NCI-H2227 treated with DMSO at 0.1 percent for 48 hours (cell line): ENCODE measurements around the gene ZNF133.
"Not testable (repeated sequence)": the region's sequence is repeated elsewhere in the genome, so short reads cannot be mapped to it uniquely, and the experiment has no call there.

Experiments
- DNase-seq: peaks from one replicate; lab custom pipeline; 2025; lab: John Stamatoyannopoulos, UW

Gene ZNF133

GRCh38 chr20:18287915-18288748, at the start of gene ZNF133:
Gene ZNF133 (plus strand): TSS chr20:18288527. CDS start chr20:18305687, 17,160 bp downstream.
- DNase-seq, result peak; percentile 96

DNA sequence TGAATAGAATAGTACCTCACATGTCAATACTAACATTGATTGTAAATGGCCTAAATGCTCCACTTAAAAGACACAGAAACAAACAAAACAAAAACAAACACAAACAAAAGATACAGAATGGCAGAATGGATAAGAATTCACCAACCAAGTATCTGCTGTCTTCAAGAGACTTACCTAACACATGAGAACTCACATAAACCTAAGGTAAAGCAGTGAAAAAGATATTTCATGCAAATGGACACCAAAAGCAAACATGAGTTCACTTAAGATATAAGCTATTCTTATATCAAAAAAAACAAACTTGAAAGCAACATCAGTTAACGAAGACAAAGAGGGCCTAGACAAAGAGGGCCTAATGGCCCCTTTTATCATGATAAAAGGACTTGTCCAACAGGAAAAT, 47.3 kb upstream of the ZNF133 start:
- DNase-seq, result no peak

- DNase-seq, result no peak
These were observed 44.5 kb upstream of the ZNF133 start for GRCh38 chr20:18243802-18244201.

GRCh38 chr20:18248545-18248944, 39.8 kb upstream of the ZNF133 start:
- not testable (repeated sequence) for DNase-seq

GRCh38 chr20:18250217-18250616, 38.1 kb upstream of the ZNF133 start:
- no peak for DNase-seq

DNA sequence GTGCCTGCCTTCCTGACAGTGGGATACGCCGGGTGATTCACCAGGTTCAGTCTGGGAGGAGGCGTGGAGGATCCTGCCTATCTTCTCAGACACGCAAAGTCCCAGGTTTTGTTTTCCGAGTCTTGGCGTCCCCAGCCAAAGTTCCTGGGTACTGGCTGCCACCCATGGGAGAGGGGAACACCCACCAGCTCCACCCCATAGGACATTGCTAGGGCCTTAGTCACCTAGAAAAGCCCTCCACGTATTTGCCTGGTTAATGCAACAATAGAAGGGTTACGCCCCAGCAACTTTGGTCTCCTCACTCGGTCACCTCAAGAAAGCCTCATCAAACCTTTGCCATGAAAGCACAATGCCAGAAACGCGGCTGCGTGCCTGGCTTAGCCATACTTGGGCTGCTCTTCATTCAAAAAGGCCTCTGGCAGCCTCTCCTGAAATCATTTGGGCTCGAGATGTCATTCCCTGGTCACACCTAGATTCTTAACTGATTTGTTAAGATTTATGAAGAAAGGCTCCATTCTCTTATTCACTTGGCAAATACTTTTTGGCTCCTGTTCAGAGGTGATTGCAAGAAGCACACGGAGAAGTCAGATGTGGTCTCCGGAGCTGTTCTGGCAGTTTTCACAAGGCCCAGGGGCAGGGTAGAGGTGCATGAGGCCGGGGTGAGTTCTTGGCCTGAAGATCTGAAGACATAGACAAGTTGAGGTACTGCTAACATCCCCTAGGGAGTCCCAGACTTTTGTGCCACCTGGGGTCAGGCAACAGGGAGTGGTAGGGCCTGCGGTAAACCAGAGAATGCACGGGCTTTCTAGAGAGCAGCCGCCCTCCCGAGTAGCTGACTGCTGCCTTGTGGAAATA, 35.5 kb upstream of the ZNF133 start:
- no peak for DNase-seq

- DNase-seq, result no peak
These were observed 33.7 kb upstream of the ZNF133 start for GRCh38 chr20:18254615-18255014.

DNA sequence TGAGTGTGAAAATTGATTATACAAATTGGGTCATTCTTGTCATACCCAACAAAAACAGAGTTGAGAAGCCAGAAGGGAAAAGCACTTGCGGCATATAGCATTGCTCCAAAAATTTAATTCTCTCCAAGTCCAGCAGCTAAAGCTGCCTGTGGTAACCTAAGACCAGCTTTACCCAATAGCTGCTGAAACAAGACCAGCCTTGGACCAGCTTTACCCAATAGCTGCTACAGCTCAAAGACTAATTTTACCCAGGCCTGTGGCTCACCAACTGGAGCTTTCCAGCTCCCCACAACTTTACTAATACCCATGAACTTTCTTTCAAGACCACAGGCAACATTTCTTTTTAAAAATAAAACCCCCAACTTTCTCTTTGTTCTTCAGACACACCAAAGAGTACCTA, 32.8 kb upstream of the ZNF133 start:
- DNase-seq, result no peak

- DNase-seq, result no peak
These were observed 31.8 kb upstream of the ZNF133 start for GRCh38 chr20:18256440-18257090.

GRCh38 chr20:18258126-18258860, 30.0 kb upstream of the ZNF133 start:
- no peak for DNase-seq

DNA sequence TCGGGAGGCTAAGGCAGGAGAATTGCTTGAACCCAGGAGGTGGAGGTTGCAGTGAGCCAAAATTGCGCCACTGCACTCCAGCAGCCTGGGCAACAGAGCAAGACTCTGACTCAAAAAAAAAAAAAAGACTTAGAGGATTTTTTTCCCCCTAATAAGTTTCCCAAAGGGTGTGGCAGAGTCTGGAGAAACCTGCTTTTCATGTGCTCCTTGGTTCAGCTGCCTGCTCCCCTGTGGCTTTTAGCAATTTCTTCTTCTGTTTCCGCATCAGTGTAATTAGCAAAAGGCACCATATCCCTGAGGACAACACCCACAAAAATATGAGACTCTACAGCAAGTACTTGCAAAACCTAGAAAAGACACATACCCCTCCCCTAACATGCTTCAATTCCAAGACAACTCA, 28.6 kb upstream of the ZNF133 start:
- DNase-seq, result no peak

DNA sequence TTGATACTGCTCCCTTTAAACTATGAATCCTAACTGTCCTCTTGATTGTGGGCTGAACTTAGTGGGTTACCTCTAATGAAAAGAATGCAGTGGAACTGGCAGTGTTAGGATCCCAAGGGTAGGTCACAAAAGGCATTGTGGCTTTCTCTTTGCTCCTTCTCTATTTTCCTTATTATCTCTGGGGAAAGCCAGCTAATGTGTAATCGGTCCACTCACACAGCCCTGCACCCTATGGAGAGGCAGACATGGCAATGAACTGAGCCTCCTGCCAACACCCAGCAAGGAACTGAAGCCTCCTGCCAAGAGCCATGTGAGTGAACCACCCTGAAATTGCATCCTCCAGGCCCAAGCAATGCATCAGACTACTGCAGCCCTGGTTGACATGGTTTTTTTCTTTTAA, 24.6 kb upstream of the ZNF133 start:
- DNase-seq, result no peak

DNA sequence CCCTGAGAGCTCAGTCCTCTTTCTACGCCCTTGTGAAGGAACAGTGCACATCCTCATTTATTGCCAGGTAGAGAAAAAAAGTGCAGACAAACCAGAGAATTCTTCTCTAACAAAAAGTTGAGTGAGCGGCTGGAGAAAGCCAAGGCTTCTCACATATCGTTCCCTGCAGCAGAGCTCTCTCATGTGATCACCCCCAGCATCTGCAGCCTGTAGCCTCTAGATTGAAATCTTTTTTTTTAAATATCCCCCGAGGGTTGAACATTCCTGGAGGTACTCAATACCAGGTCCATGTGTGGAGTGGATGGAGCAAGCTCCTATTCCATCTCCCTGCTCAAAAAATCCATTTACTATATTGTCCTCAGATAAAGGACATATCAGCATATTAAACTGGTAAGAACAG, 22.9 kb upstream of the ZNF133 start:
- DNase-seq, result no peak

DNA sequence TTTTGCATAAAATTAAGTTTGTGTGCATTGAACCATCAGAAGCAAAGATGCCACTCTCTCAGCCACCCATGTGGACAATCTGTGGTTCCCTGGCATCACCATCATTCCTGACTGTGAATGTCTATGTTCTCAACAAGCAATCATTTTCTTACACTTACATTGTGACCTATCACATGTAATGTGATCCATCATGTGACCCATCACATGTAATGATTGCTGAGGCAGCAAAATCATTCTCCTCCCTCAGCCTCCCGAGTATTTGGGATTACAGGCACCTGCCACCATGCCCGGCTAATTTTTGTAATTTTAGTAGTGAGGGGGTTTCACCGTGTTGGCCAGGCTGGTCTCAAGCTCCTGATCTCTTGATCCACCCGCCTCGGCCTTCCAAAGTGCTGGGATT, 22.0 kb upstream of the ZNF133 start:
- DNase-seq, result no peak

DNA sequence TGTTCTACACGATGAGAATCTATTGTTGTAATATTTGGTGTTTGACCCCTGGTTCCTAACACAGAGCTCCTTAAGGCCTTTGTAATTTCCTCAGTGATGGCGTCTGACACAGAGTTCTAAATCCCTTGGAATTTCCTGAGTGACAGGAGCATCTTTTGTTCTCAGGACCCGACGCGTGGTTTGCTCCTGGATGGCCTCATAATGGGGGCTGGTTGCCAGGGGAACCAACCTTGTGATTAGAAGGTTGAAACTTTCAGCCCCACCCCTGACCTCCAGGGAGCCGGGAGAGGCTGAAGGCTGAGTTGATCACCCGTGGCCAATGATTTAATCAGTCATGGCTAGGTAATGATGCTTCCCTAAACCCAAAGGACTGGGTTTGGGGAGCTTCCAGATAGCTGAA, 20.5 kb upstream of the ZNF133 start:
- no peak for DNase-seq

DNA sequence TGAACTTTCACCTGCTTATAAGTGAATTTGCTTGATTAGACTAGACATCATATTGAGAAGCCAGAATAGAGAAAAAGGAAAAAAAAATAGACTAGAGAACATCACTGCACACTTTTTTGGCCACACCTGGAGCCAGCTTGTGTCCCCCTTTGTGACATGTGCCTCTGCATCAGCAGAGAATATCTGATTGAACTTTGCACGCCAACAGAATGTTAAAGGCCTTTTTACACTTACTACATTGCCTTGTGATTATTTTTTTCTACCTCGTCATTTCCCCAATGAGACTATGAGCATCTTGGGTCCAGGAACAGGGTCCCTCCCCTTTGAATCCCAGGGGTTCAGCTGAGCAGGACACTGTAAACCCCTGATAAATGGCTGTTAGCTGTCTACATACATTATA, 17.2 kb upstream of the ZNF133 start:
- no peak for DNase-seq

- no peak for DNase-seq
These were observed 15.9 kb upstream of the ZNF133 start for GRCh38 chr20:18272451-18272850.

DNA sequence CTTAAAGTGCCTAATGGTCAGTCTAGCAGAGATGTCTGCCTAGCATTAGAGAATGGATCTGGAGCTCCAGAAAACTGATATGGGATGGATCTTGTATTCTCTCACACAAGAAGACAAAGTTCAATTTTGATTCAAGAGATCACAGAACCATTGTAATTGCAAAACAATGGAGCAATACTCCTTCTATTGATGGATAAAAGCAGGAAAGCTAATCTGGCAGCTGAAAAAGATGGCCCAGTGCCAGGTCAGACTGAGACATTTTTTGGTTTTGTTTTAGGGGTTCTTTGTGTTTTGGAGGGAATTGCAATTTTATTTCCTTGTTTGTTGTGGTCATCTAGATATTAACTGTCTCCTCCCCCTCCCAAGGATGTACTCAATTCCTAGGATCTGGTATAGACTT, 14.6 kb upstream of the ZNF133 start:
- DNase-seq, result no peak

- not testable (repeated sequence) for DNase-seq
These were observed 12.4 kb upstream of the ZNF133 start for GRCh38 chr20:18275960-18276359.

GRCh38 chr20:18276821-18277220, 11.5 kb upstream of the ZNF133 start:
- DNase-seq, result peak; percentile 75

DNA sequence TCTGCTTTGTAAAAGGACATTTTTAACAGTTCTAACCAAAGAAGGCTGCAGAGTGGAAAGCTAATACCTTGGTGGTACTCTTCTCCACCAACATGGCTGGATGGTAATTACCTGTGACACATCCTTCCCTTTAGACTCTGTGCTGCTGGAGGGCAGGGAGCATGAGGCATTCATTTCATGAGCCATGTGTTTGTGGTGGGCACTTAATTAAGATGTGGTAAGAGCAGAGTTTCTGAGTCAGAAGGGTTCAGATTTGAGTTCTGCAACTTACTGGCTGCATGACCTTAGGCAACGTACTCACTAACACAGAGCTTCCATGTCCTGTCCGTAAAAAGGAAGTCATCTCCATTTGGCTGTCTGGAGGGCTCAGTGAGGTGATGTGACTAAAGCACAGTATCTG, 9.1 kb upstream of the ZNF133 start:
- DNase-seq, result no peak
